DOHH2 (cell line): ENCODE data around the gene PDE7B.

Experiments used
- EZH2phosphoT487 ChIP-seq: fragments of 200-600 bp; sonication (generic); IDR thresholded peaks from 2 replicates; pipeline ENCODE4 v1.6.1; 2017; ENCODE audit warnings: borderline replicate concordance, mild to moderate bottlenecking, antibody characterized with exemption, low read length, moderate library complexity, mixed read lengths
- TF ChIP-seq, protein P1 (sequence below): fragments of 200-600 bp; sonication (generic); IDR thresholded peaks from one replicate; pipeline ENCODE4 v1.5.1; 2014; ENCODE audit warnings: antibody characterized with exemption, mild to moderate bottlenecking, low read depth, low read length; ENCODE audit not compliant: poor library complexity, severe bottlenecking

DNA sequence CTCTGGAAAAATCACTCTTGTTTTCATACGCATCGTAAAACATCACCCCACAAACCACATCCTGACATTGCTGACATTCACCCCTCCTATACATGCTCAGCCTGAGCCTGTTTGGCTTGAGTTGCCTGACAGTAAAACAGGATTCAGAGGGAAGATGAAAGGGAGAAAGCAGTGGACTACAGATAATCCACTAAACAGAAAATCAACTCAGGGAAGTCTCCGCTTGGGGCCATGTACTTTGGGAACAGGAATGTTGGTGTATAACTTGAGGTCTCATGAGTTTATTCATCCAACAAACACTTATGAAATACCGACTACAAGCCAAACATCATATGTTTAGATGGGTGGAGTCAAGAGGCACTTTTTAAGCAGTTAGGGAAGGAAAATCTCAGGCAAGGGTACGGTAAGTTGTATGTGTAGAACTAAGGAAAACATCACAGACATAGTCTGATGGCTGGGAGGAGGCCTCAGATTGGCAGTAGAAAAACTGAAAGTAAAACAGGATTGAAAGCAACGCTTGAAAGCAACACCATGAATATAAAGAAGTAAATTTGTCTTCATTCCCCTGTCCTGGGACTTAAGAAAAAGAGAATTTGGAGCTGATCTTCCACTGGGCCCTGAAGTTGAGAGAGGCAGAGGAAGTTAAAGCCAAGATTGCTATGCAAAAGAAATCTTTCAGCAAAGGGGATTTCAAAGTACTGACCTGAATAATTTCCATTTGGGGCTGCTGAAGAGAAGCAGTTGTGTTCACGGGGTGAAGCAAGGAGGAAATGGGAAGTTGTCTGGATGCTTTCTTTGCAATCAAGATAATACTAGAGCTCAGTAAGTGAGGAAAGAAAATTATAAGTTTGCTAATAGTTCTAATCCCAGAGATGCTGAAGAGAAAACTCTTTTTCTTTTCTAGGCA is 28.8 kb downstream of the PDE7B start:
- TF ChIP-seq, protein P1, sequence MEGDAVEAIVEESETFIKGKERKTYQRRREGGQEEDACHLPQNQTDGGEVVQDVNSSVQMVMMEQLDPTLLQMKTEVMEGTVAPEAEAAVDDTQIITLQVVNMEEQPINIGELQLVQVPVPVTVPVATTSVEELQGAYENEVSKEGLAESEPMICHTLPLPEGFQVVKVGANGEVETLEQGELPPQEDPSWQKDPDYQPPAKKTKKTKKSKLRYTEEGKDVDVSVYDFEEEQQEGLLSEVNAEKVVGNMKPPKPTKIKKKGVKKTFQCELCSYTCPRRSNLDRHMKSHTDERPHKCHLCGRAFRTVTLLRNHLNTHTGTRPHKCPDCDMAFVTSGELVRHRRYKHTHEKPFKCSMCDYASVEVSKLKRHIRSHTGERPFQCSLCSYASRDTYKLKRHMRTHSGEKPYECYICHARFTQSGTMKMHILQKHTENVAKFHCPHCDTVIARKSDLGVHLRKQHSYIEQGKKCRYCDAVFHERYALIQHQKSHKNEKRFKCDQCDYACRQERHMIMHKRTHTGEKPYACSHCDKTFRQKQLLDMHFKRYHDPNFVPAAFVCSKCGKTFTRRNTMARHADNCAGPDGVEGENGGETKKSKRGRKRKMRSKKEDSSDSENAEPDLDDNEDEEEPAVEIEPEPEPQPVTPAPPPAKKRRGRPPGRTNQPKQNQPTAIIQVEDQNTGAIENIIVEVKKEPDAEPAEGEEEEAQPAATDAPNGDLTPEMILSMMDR = no peak
- no peak for TF ChIP-seq EZH2phosphoT487
